NT2/D1 (cell line): ENCODE results near the gene CPLX1.

Source experiments
- DNase-seq: peaks from one replicate; pipeline ENCODE4 v3.0.0-alpha.2; 2011; ENCODE audit warnings: low read depth, low spot score
- H3K27me3 ChIP-seq: 2 replicates; pipeline ENCODE4 v1.6.0; 2011; ENCODE audit warnings: mild to moderate bottlenecking; ENCODE audit not compliant: insufficient read length, insufficient read depth
- H3K36me3 ChIP-seq: 2 replicates; pipeline ENCODE4 v1.6.1; 2011; ENCODE audit warnings: mild to moderate bottlenecking, low read length, mixed read lengths; ENCODE audit not compliant: insufficient read depth, insufficient read length
- H3K4me1 ChIP-seq: 2 replicates; pipeline ENCODE4 v1.5.1; 2011; ENCODE audit not compliant: insufficient read depth, insufficient read length
- H3K4me3 ChIP-seq: 2 replicates; pipeline ENCODE4 v1.5.1; 2011; ENCODE audit warnings: low read depth; ENCODE audit not compliant: insufficient read length
- H3K9ac ChIP-seq: 2 replicates; pipeline ENCODE4 v1.6.0; 2011; ENCODE audit warnings: low read depth; ENCODE audit not compliant: insufficient read length
- H3K9me3 ChIP-seq: 2 replicates; pipeline ENCODE4 v1.5.1; 2011; ENCODE audit warnings: mild to moderate bottlenecking, low read length; ENCODE audit not compliant: insufficient read depth
- SUZ12 ChIP-seq: IDR thresholded peaks from 2 replicates; pipeline ENCODE4 v1.6.1; 2011; ENCODE audit not compliant: insufficient read length, insufficient read depth; ENCODE audit errors: extremely low read depth
- YY1 ChIP-seq: IDR thresholded peaks from 2 replicates; pipeline ENCODE4 v1.6.1; 2011; ENCODE audit not compliant: insufficient read length, insufficient read depth
- ZNF274 ChIP-seq: IDR thresholded peaks from 2 replicates; pipeline ENCODE4 v1.6.1; 2011; ENCODE audit warnings: mild to moderate bottlenecking, low read depth, low read length

Gene CPLX1

GRCh38 chr4:845836-846251 lies 19.9 kb upstream of the CPLX1 start:
- no peak for DNase-seq
- Histone ChIP-seq H3K4me3 (no peak overlapping the region), H3K4me1 (peaks cover 10% of the 10 kb centered on the region), H3K9ac (no peak overlapping the region), H3K36me3 (peaks cover 60% of the 10 kb centered on the region), H3K9me3 (no peaks in the 10 kb centered on the region), H3K27me3 (no peaks in the 10 kb centered on the region)
- TF ChIP-seq SUZ12 (no peak), ZNF274 (no peak), YY1 (no peak)

- Histone ChIP-seq H3K4me1 (peaks cover 10% of the 10 kb centered on the region), H3K4me3 (no peak overlapping the region), H3K27me3 (no peaks in the 10 kb centered on the region), H3K9me3 (no peaks in the 10 kb centered on the region), H3K9ac (peak overlapping the region; percentile 21), H3K36me3 (peaks cover 55% of the 10 kb centered on the region)
- no peak for TF ChIP-seq SUZ12
- no peak for TF ChIP-seq YY1
- no peak for TF ChIP-seq ZNF274
- no peak for DNase-seq
These were observed 19.4 kb upstream of the CPLX1 start for GRCh38 chr4:845233-845835.

- no peak for TF ChIP-seq YY1
- no peak for TF ChIP-seq SUZ12
- TF ChIP-seq ZNF274: no peak
- peaks cover 49% of the 10 kb centered on the region for H3K36me3 ChIP-seq
- H3K4me1 ChIP-seq: peaks cover 10% of the 10 kb centered on the region
- H3K4me3 ChIP-seq: no peak overlapping the region
- peak overlapping the region; percentile 21 for H3K9ac ChIP-seq
- H3K9me3 ChIP-seq: 0 out of 2 replicates have a peak, but pooled peaks cover under 1% of the 10 kb centered on the region
- no peak for DNase-seq
- H3K27me3 ChIP-seq: no peaks in the 10 kb centered on the region
These were observed 18.9 kb upstream of the CPLX1 start for GRCh38 chr4:844752-845232.

GRCh38 chr4:839675-840443 lies 13.9 kb upstream of the CPLX1 start:
- Histone ChIP-seq H3K9me3 (peaks cover 27% of the 10 kb centered on the region), H3K9ac (no peak overlapping the region), H3K27me3 (no peaks in the 10 kb centered on the region), H3K36me3 (peaks cover 23% of the 10 kb centered on the region), H3K4me1 (no peaks in the 10 kb centered on the region), H3K4me3 (no peak overlapping the region)
- TF ChIP-seq YY1 (no peak), ZNF274 (no peak), SUZ12 (no peak)
- no peak for DNase-seq

- Histone ChIP-seq H3K27me3 (no peaks in the 10 kb centered on the region), H3K4me3 (no peak overlapping the region), H3K9me3 (peaks cover 27% of the 10 kb centered on the region), H3K4me1 (peaks cover 5% of the 10 kb centered on the region), H3K9ac (no peak overlapping the region), H3K36me3 (peaks cover 9% of the 10 kb centered on the region)
- no peak for TF ChIP-seq YY1
- TF ChIP-seq ZNF274: no peak
- TF ChIP-seq SUZ12: no peak
- no peak for DNase-seq
These were observed 11.8 kb upstream of the CPLX1 start for GRCh38 chr4:837772-838171.

- no peak for DNase-seq
- Histone ChIP-seq H3K9me3 (peaks cover 33% of the 10 kb centered on the region), H3K9ac (no peak overlapping the region), H3K4me3 (no peak overlapping the region), H3K36me3 (peaks cover under 1% of the 10 kb centered on the region), H3K27me3 (no peaks in the 10 kb centered on the region), H3K4me1 (peaks cover 5% of the 10 kb centered on the region)
- TF ChIP-seq SUZ12: no peak
- TF ChIP-seq ZNF274: no peak
- no peak for TF ChIP-seq YY1
These were observed 10.9 kb upstream of the CPLX1 start for GRCh38 chr4:836750-837301.

- Histone ChIP-seq H3K27me3 (no peaks in the 10 kb centered on the region), H3K9ac (no peak overlapping the region), H3K4me1 (peaks cover 5% of the 10 kb centered on the region), H3K36me3 (no peaks in the 10 kb centered on the region), H3K4me3 (no peak overlapping the region), H3K9me3 (peaks cover 41% of the 10 kb centered on the region)
- TF ChIP-seq ZNF274: no peak
- TF ChIP-seq YY1: no peak
- TF ChIP-seq SUZ12: no peak
- DNase-seq: no peak
These were observed 10.1 kb upstream of the CPLX1 start for GRCh38 chr4:836003-836511.
